SK-N-SH (cell line): ENCODE data around the gene EEF2K. TPM values are rescaled to one million over a fixed set of nuclear protein-coding genes. Genes with fewer than 3 reads are reported as not detected.

Experiments used
- CTCF ChIA-PET: fragments of 300-600, 350-600 bp; formaldehyde crosslinking; extraction: SDS; loops from one replicate; lab custom pipeline; 2021; lab: Yijun Ruan, JAX
- POLR2A ChIA-PET: fragments of 350-600 bp; sonication (Branson Sonifier 250); formaldehyde crosslinking; extraction: SDS; loops from one replicate; lab custom pipeline; 2020; ENCODE audit warnings: antibody characterized with exemption, inconsistent platforms; lab: Yijun Ruan, JAX
- DNase-seq: peaks from one replicate; pipeline ENCODE4 v3.0.0; 2012
- H2AFZ ChIP-seq: fragments of 200-600 bp; sonication (generic); 2 replicates; pipeline ENCODE4 v1.8.1; 2016; ENCODE audit warnings: antibody characterized with exemption, mild to moderate bottlenecking, low read depth
- H3F3A ChIP-seq: fragments of 200-600 bp; sonication (generic); replicated peaks from 2 replicates; pipeline ENCODE3; 2016; ENCODE audit warnings: antibody characterized with exemption, mild to moderate bottlenecking; ENCODE audit not compliant: insufficient read depth
- H3K27ac ChIP-seq, 2 experiments: fragments of 200-500 bp in 1 of 2; fragments of 200-600 bp in 1 of 2; sonication (Bioruptor generic) in 1 of 2; sonication (generic), shearing (Covaris generic) in 1 of 2; 2 replicates each; pipeline versions ENCODE4 v1.5.1 to v1.6.1; 2014 to 2016; ENCODE audit warnings: low read depth in 2 of 2, inconsistent platforms in 1 of 2, low read length in 1 of 2, mild to moderate bottlenecking in 1 of 2, mixed read lengths in 1 of 2
- H3K27me3 ChIP-seq: fragments of 200-600 bp; sonication (generic), shearing (Covaris generic); 2 replicates; pipeline ENCODE4 v1.6.1; 2016; ENCODE audit warnings: mixed run types; ENCODE audit not compliant: insufficient read depth
- H3K36me3 ChIP-seq, 2 experiments: fragments of 200-500 bp in 1 of 2; fragments of 200-600 bp in 1 of 2; sonication (Bioruptor generic) in 1 of 2; sonication (generic) in 1 of 2; replicated peaks in 1 of 2; 2 replicates each; pipeline versions ENCODE3 to v1.5.1; 2014 to 2016; ENCODE audit warnings: low read length in 1 of 2, mild to moderate bottlenecking in 1 of 2; ENCODE audit not compliant: insufficient read depth in 2 of 2, control insufficient read depth in 1 of 2
- H3K4me1 ChIP-seq, 2 experiments: fragments of 200-500 bp in 1 of 2; fragments of 200-600 bp in 1 of 2; sonication (Bioruptor generic) in 1 of 2; sonication (generic), shearing (Covaris generic) in 1 of 2; 2 replicates each; pipeline versions ENCODE4 v1.5.1 to v1.6.1; 2014 to 2016; ENCODE audit warnings: low read depth in 1 of 2, low read length in 1 of 2, mixed run types in 1 of 2; ENCODE audit not compliant: insufficient read depth in 2 of 2, control insufficient read depth in 1 of 2
- H3K4me2 ChIP-seq: fragments of 200-600 bp; sonication (generic), shearing (Covaris generic); 2 replicates; pipeline ENCODE4 v1.6.1; 2017; ENCODE audit warnings: mixed run types
- H3K4me3 ChIP-seq, 2 experiments: fragments of 200-500 bp in 1 of 2; fragments of 200-600 bp in 1 of 2; sonication (Bioruptor generic) in 1 of 2; sonication (generic), shearing (Covaris generic) in 1 of 2; 2 replicates each; pipeline versions ENCODE4 v1.5.1 to v1.8.1; 2014 to 2016; ENCODE audit warnings: low read depth in 2 of 2, inconsistent platforms in 1 of 2, low read length in 1 of 2, mild to moderate bottlenecking in 1 of 2, mixed read lengths in 1 of 2, moderate library complexity in 1 of 2
- H3K79me2 ChIP-seq: fragments of 200-600 bp; sonication (generic); 2 replicates; pipeline ENCODE4 v1.8.1; 2017; ENCODE audit warnings: mild to moderate bottlenecking; ENCODE audit not compliant: insufficient read depth
- H3K9ac ChIP-seq: fragments of 200-600 bp; sonication (generic); 2 replicates; pipeline ENCODE4 v1.6.1; 2017; ENCODE audit warnings: mixed run types
- H3K9me2 ChIP-seq: fragments of 200-600 bp; sonication (generic); 2 replicates; pipeline ENCODE4 v1.6.1; 2017; ENCODE audit warnings: mixed run types
- H3K9me3 ChIP-seq: fragments of 200-600 bp; sonication (generic); 2 replicates; pipeline ENCODE4 v1.6.1; 2017; ENCODE audit warnings: mixed run types, mild to moderate bottlenecking, moderate library complexity
- H4K20me1 ChIP-seq: fragments of 200-600 bp; sonication (generic); 2 replicates; pipeline ENCODE4 v1.6.1; 2017; ENCODE audit warnings: mild to moderate bottlenecking, mixed run types; ENCODE audit not compliant: insufficient read depth
- CHD2 ChIP-seq: fragments of 150-350 bp; IDR thresholded peaks from 2 replicates; pipeline ENCODE4 v1.6.1; 2018; ENCODE audit warnings: low read length; ENCODE audit not compliant: partially characterized antibody
- EP300 ChIP-seq, 2 experiments: IDR thresholded peaks; 2 replicates each; pipeline versions ENCODE4 v1.4.0 to v1.6.1; 2012; ENCODE audit warnings: borderline replicate concordance in 1 of 2, low read depth in 1 of 2, low read length in 1 of 2
- FOXJ3 ChIP-seq: sonication (generic); formaldehyde crosslinking; IDR thresholded peaks from 2 replicates; pipeline ENCODE4 v1.5.1; 2020; ENCODE audit warnings: mild to moderate bottlenecking, missing genetic modification reagents
- FOXM1 ChIP-seq: IDR thresholded peaks from 2 replicates; pipeline ENCODE4 v1.4.0; 2012; ENCODE audit warnings: low read depth, mild to moderate bottlenecking
- JUND ChIP-seq: IDR thresholded peaks from 2 replicates; pipeline ENCODE4 v1.4.0; 2012
- NFIC ChIP-seq: IDR thresholded peaks from 2 replicates; pipeline ENCODE4 v1.4.0; 2012; ENCODE audit warnings: borderline replicate concordance
- RFX5 ChIP-seq: IDR thresholded peaks from 2 replicates; pipeline ENCODE4 v1.6.1; 2012; ENCODE audit warnings: mild to moderate bottlenecking, improper control_type of control experiment, low read length
- TAF1 ChIP-seq: IDR thresholded peaks from 2 replicates; pipeline ENCODE4 v1.6.1; 2012; ENCODE audit warnings: low read depth, mild to moderate bottlenecking, low read length, moderate library complexity, borderline replicate concordance
- WGBS: methylation state at CpG from one replicate; pipeline ENCODE4 v1.1.6; 2017; ENCODE audit warnings: low lambda C conversion rate; 5-methylcytosine and 5-hydroxymethylcytosine counted together
- polyA plus RNA-seq, 3 experiments: library from polyadenylated mRNA; depleted of rRNA; stranded (reverse); fragments of >200 nt; gene quantifications; 2 replicates each; pipeline ENCODE4 v1.2.3, GENCODE V29; 2012
- TF ChIP-seq, protein P1 (sequence below): fragments of 150-350 bp; IDR thresholded peaks from 2 replicates; pipeline ENCODE4 v1.6.1; 2016; ENCODE audit warnings: mild to moderate bottlenecking, low read depth, low read length
- TF ChIP-seq, protein P2 (sequence below): IDR thresholded peaks from 2 replicates; pipeline ENCODE4 v1.6.1; 2012; ENCODE audit warnings: mild to moderate bottlenecking, low read depth, low read length, moderate library complexity
- TF ChIP-seq, protein P3 (sequence below): IDR thresholded peaks from 2 replicates; pipeline ENCODE4 v1.4.0; 2012; ENCODE audit warnings: low read depth, borderline replicate concordance

The EEF2K gene
- polyA plus RNA-seq, 1 of the 3 experiments (the other 2 are of a cell fraction): 8.0 TPM

DNA sequence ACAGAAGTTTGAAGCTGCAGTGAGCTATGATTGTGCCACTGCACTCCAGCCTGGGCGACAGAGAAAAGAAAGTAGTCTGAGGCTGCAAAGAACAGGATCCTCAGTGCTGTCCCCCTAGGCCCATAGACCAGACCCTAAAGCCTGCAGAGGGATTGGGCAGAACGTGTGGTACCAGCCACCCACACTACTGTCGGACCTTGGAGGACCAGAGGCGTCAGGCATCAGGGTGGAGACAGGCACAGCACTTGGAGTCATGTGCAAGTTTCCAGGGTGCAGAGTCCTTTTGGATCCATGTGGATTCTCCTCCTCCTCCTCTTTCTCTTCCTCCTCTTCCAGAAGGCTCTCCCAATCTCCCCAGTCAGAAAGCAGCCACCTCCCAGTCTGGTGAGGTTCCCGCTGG lies 41.6 kb upstream of the EEF2K start (continued):
- TF ChIP-seq, protein P1, sequence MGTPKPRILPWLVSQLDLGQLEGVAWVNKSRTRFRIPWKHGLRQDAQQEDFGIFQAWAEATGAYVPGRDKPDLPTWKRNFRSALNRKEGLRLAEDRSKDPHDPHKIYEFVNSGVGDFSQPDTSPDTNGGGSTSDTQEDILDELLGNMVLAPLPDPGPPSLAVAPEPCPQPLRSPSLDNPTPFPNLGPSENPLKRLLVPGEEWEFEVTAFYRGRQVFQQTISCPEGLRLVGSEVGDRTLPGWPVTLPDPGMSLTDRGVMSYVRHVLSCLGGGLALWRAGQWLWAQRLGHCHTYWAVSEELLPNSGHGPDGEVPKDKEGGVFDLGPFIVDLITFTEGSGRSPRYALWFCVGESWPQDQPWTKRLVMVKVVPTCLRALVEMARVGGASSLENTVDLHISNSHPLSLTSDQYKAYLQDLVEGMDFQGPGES: no peak
- no peak for TF ChIP-seq FOXJ3 (CRISPR knock-in tag)
- TF ChIP-seq, protein P2, sequence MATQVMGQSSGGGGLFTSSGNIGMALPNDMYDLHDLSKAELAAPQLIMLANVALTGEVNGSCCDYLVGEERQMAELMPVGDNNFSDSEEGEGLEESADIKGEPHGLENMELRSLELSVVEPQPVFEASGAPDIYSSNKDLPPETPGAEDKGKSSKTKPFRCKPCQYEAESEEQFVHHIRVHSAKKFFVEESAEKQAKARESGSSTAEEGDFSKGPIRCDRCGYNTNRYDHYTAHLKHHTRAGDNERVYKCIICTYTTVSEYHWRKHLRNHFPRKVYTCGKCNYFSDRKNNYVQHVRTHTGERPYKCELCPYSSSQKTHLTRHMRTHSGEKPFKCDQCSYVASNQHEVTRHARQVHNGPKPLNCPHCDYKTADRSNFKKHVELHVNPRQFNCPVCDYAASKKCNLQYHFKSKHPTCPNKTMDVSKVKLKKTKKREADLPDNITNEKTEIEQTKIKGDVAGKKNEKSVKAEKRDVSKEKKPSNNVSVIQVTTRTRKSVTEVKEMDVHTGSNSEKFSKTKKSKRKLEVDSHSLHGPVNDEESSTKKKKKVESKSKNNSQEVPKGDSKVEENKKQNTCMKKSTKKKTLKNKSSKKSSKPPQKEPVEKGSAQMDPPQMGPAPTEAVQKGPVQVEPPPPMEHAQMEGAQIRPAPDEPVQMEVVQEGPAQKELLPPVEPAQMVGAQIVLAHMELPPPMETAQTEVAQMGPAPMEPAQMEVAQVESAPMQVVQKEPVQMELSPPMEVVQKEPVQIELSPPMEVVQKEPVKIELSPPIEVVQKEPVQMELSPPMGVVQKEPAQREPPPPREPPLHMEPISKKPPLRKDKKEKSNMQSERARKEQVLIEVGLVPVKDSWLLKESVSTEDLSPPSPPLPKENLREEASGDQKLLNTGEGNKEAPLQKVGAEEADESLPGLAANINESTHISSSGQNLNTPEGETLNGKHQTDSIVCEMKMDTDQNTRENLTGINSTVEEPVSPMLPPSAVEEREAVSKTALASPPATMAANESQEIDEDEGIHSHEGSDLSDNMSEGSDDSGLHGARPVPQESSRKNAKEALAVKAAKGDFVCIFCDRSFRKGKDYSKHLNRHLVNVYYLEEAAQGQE: no peak
- no peak for TF ChIP-seq NFIC
- no peak for TF ChIP-seq TAF1
- no peak for TF ChIP-seq EP300 (IDR thresholded peaks at IDR 0.05; ENCODE audit: borderline replicate concordance in 1 of 2, low read depth in 1 of 2, low read length in 1 of 2)

DNA sequence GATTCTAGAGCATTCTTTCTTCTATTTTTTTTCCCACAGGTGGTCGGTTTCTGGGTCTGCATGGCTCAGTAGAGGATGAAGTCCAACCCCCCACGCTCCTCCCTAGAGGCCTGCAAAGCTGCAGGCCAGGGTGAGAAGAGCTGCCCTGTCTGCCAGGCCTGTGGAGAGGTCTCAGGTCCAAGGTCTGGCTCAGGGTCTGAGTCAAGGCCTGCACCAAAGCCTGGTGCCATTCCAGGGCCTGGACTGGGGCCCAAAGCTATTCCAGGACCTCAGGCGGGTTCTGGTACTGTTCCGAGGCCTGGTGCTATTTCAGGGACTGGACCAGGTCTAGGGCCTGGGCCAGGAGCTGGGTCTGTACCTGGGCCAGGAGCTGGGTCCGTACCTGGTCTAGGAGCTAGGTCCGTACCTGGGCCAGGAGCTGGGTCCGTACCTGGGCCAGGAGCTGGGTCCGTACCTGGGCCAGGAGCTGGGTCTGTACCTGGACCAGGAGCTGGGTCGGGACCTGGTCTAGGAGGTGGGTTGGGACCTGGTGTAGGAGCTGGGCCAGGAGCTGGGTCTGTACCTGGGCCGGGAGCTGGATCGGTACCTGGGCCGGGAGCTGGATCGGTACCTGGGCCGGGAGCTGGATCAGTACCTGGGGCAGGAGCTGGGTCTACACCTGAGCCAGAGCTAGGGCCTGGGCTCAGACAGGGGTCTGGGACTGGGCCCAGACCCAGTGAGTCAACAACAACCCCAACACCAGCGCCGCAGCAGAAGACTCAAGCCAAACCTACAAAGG lies 40.4 kb upstream of the EEF2K start:
- WGBS: 56% methylated on average over 11 of the region's 16 CpGs
- CTCF ChIA-PET: no interaction called here

More for the DNA sequence above, 40.4 kb upstream of the EEF2K start:
- Histone ChIP-seq H3K9ac (no peak overlapping the region), H3K4me2 (no peak overlapping the region), H3K4me3 (no peak overlapping the region), H3K79me2 (no peaks in the 10 kb centered on the region), H3K4me1 (no peaks in the 10 kb centered on the region; a peak in 1 of 4 replicates), H4K20me1 (no peaks in the 10 kb centered on the region), H2AFZ (no peak overlapping the region), H3K9me3 (no peaks in the 10 kb centered on the region), H3K27ac (no peak overlapping the region), H3K27me3 (0 out of 2 replicates have a peak, but pooled peaks cover 10% of the 10 kb centered on the region), H3K9me2 (no peaks in the 10 kb centered on the region), H3K36me3 (no peaks in the 10 kb centered on the region), H3F3A (no peaks in the 10 kb centered on the region)
- POLR2A ChIA-PET: no interaction called here
- no peak for DNase-seq
- TF ChIP-seq JUND: no peak
- TF ChIP-seq, protein P3, sequence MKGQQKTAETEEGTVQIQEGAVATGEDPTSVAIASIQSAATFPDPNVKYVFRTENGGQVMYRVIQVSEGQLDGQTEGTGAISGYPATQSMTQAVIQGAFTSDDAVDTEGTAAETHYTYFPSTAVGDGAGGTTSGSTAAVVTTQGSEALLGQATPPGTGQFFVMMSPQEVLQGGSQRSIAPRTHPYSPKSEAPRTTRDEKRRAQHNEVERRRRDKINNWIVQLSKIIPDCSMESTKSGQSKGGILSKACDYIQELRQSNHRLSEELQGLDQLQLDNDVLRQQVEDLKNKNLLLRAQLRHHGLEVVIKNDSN: no peak
- no peak for TF ChIP-seq RFX5
- no peak for TF ChIP-seq FOXM1
- TF ChIP-seq, protein P2: no peak
- TF ChIP-seq CHD2: no peak
- TF ChIP-seq, all 33 proteins: peak for 0
